IMR-90 (cell line): ENCODE results near the gene LDHA. TPM values are rescaled to one million over a fixed set of nuclear protein-coding genes. Genes with fewer than 3 reads are reported as not detected.

ENCODE experiments used
- ATAC-seq: fragments of 200-7000 bp; cut with Tn5 transposase; 2 replicates; pipeline ENCODE4 v1.9.1; 2020; ENCODE audit warnings: low read depth, mild to moderate bottlenecking, moderate library complexity
- BruUV-seq: library from RNA; stranded (reverse); fragments of 400-500 nt; replicated peaks from 2 replicates; lab custom pipeline; 2021; lab: Mats Ljungman, UMichigan
- CTCF ChIA-PET: fragments of 300-600 bp; formaldehyde crosslinking; extraction: SDS; loops from one replicate; lab custom pipeline; 2021; ENCODE audit warnings: antibody characterized with exemption; lab: Yijun Ruan, JAX
- POLR2A ChIA-PET: fragments of 300-600 bp; sonication (Branson Sonifier 250); formaldehyde crosslinking; loops from one replicate; lab custom pipeline; 2022; ENCODE audit warnings: antibody characterized with exemption; ENCODE audit not compliant: unreplicated experiment; lab: Charles Lee
- DNase-seq: peaks from one replicate; pipeline ENCODE4 v3.0.0; 2013
- H2AFZ ChIP-seq: replicated peaks from 2 replicates; pipeline ENCODE3; 2013; ENCODE audit warnings: low read length, mild to moderate bottlenecking; ENCODE audit not compliant: poor library complexity
- H2AK5ac ChIP-seq: 2 replicates; pipeline ENCODE4 v1.6.1; 2013; ENCODE audit warnings: low read depth, low read length, inconsistent platforms
- H2AK9ac ChIP-seq: replicated peaks from 2 replicates; pipeline ENCODE3; 2013; ENCODE audit warnings: mild to moderate bottlenecking, low read depth, low read length, moderate library complexity; ENCODE audit not compliant: poor library complexity
- H2BK120ac ChIP-seq: 2 replicates; pipeline ENCODE4 v1.6.1; 2013; ENCODE audit warnings: low read depth, low read length, inconsistent platforms
- H2BK15ac ChIP-seq: 3 replicates; pipeline ENCODE4 v1.6.1; 2013; ENCODE audit warnings: low read depth, low read length, inconsistent platforms
- H2BK20ac ChIP-seq: 2 replicates; pipeline ENCODE4 v1.6.1; 2013; ENCODE audit warnings: low read depth, mild to moderate bottlenecking, inconsistent platforms, low read length, moderate library complexity
- H2BK5ac ChIP-seq: 2 replicates; pipeline ENCODE4 v1.6.1; 2013; ENCODE audit warnings: mild to moderate bottlenecking, low read depth, low read length, inconsistent platforms; ENCODE audit not compliant: poor library complexity, severe bottlenecking
- H3K14ac ChIP-seq: replicated peaks from 2 replicates; pipeline ENCODE4 v1.6.1; 2013; ENCODE audit warnings: low read depth, low read length, inconsistent platforms
- H3K18ac ChIP-seq: 2 replicates; pipeline ENCODE4 v1.6.1; 2013; ENCODE audit warnings: low read depth, low read length, control low read depth
- H3K23ac ChIP-seq: 2 replicates; pipeline ENCODE4 v1.6.1; 2013; ENCODE audit warnings: low read depth, low read length, inconsistent platforms
- H3K27ac ChIP-seq: 2 replicates; pipeline ENCODE4 v1.5.1; 2013; ENCODE audit warnings: mild to moderate bottlenecking, control low read depth, low read length; ENCODE audit not compliant: insufficient read depth
- H3K27me3 ChIP-seq: 2 replicates; pipeline ENCODE4 v1.6.1; 2013; ENCODE audit warnings: low read length; ENCODE audit not compliant: control insufficient read depth, insufficient read depth
- H3K36me3 ChIP-seq: 2 replicates; pipeline ENCODE4 v1.6.1; 2013; ENCODE audit warnings: low read length, mixed read lengths; ENCODE audit not compliant: control insufficient read depth, insufficient read depth
- H3K4ac ChIP-seq: 2 replicates; pipeline ENCODE4 v1.6.1; 2013; ENCODE audit warnings: low read depth, low read length, inconsistent platforms
- H3K4me1 ChIP-seq: 2 replicates; pipeline ENCODE4 v1.6.1; 2013; ENCODE audit warnings: low read length, mixed read lengths; ENCODE audit not compliant: control insufficient read depth, insufficient read depth
- H3K4me2 ChIP-seq: 2 replicates; pipeline ENCODE4 v1.6.1; 2013; ENCODE audit warnings: low read depth, mild to moderate bottlenecking, control low read depth, low read length, moderate library complexity
- H3K4me3 ChIP-seq: 2 replicates; pipeline ENCODE4 v1.5.1; 2013; ENCODE audit warnings: low read depth, mild to moderate bottlenecking, control low read depth, low read length, moderate library complexity; ENCODE audit not compliant: insufficient read depth
- H3K56ac ChIP-seq: 2 replicates; pipeline ENCODE4 v1.6.1; 2013; ENCODE audit warnings: low read length, inconsistent platforms; ENCODE audit not compliant: insufficient read depth; ENCODE audit errors: extremely low read depth
- H3K79me1 ChIP-seq, 2 experiments: 2 replicates each; pipeline ENCODE4 v1.6.1; 2013; ENCODE audit warnings: low read length in 2 of 2, inconsistent platforms in 1 of 2, low read depth in 1 of 2
- H3K9ac ChIP-seq: 2 replicates; pipeline ENCODE4 v1.6.1; 2013; ENCODE audit warnings: low read depth, low read length, control low read depth
- H3K9me1 ChIP-seq: 2 replicates; pipeline ENCODE4 v1.6.1; 2013; ENCODE audit warnings: low read length, inconsistent platforms; ENCODE audit not compliant: insufficient read depth
- H3K9me3 ChIP-seq: 2 replicates; pipeline ENCODE4 v1.6.1; 2013; ENCODE audit warnings: low read length; ENCODE audit not compliant: control insufficient read depth, insufficient read depth
- H4K20me1 ChIP-seq: 2 replicates; pipeline ENCODE4 v1.6.1; 2013; ENCODE audit warnings: low read length, inconsistent platforms; ENCODE audit not compliant: insufficient read depth
- H4K5ac ChIP-seq: 2 replicates; pipeline ENCODE4 v1.6.1; 2013; ENCODE audit warnings: mild to moderate bottlenecking, low read depth, low read length, control low read depth
- H4K8ac ChIP-seq, 2 experiments: 2 replicates each; pipeline ENCODE4 v1.6.1; 2013; ENCODE audit warnings: low read depth in 2 of 2, low read length in 2 of 2, control low read depth in 1 of 2, inconsistent platforms in 1 of 2
- H4K91ac ChIP-seq: 2 replicates; pipeline ENCODE4 v1.6.1; 2013; ENCODE audit warnings: low read depth, low read length, inconsistent platforms; ENCODE audit not compliant: insufficient read depth
- BHLHE40 ChIP-seq: fragments of 150-350 bp; IDR thresholded peaks from 2 replicates; pipeline ENCODE4 v1.6.1; 2016; ENCODE audit warnings: mild to moderate bottlenecking, low read depth, low read length
- FOS ChIP-seq: fragments of 150-350 bp; IDR thresholded peaks from 2 replicates; pipeline ENCODE4 v1.6.1; 2016; ENCODE audit warnings: low read depth, low read length
- RCOR1 ChIP-seq: IDR thresholded peaks from 2 replicates; pipeline ENCODE4 v1.6.1; 2012; ENCODE audit warnings: mild to moderate bottlenecking, low read length, improper control_type of control experiment; ENCODE audit not compliant: insufficient replicate concordance
- SMC3 ChIP-seq: fragments of 150-350 bp; IDR thresholded peaks from 2 replicates; pipeline ENCODE4 v1.6.1; 2016; ENCODE audit warnings: low read depth, mild to moderate bottlenecking, antibody characterized with exemption, low read length, moderate library complexity
- WGBS, 2 experiments: methylation state at CpG; one replicate each; pipeline versions ENCODE4 v1.1.5 to v1.1.7; 2013; ENCODE audit warnings: missing lambda C conversion rate in 2 of 2; ENCODE audit not compliant: insufficient read length in 1 of 2; ENCODE audit errors: extremely low coverage in 2 of 2; 5-methylcytosine and 5-hydroxymethylcytosine counted together
- dilution Hi-C: fragments of 300-500 bp; cut with HindIII; formaldehyde crosslinking; loops from one replicate; pipeline ENCODE4 v1.14.3; 2018; ENCODE audit warnings: low sequenced_read_pairs; ENCODE audit not compliant: unreplicated experiment
- in situ Hi-C: fragments of 300-500 bp; cut with MboI; formaldehyde crosslinking; loops from 3 replicates; pipeline ENCODE4 v1.14.3; 2019; ENCODE audit warnings: low sequenced_read_pairs, inconsistent platforms, mixed read lengths
- intact Hi-C: fragments of 100-400 bp; cut with micrococcal nuclease; formaldehyde crosslinking; loops from 2 replicates; pipeline ENCODE4 v1.10.0; 2022
- polyA plus RNA-seq, 3 experiments: library from polyadenylated mRNA; depleted of rRNA; stranded (reverse); fragments of >200 nt; gene quantifications; 2 replicates each; pipeline ENCODE4 v1.2.3, GENCODE V29; 2012; ENCODE audit warnings: low replicate concordance in 1 of 3
- total RNA-seq: library from RNA; depleted of rRNA; stranded (reverse); fragments of >200 nt; gene quantifications from 2 replicates; pipeline ENCODE4 v1.2.3, GENCODE V29; 2012
- TF ChIP-seq, protein P1 (sequence below): fragments of 150-350 bp; IDR thresholded peaks from 2 replicates; pipeline ENCODE4 v1.6.1; 2017; ENCODE audit warnings: mild to moderate bottlenecking, antibody characterized with exemption, low read length, low read depth
- TF ChIP-seq, protein P2 (sequence below): fragments of 150-350 bp; IDR thresholded peaks from 2 replicates; pipeline ENCODE4 v1.6.1; 2016; ENCODE audit warnings: low read depth, mild to moderate bottlenecking, low read length, moderate library complexity, borderline replicate concordance

The LDHA gene
- total and polyA plus RNA-seq, 2 of the 4 experiments (the other 2 are of a cell fraction) = 1,735 to 1,813 TPM

DNA sequence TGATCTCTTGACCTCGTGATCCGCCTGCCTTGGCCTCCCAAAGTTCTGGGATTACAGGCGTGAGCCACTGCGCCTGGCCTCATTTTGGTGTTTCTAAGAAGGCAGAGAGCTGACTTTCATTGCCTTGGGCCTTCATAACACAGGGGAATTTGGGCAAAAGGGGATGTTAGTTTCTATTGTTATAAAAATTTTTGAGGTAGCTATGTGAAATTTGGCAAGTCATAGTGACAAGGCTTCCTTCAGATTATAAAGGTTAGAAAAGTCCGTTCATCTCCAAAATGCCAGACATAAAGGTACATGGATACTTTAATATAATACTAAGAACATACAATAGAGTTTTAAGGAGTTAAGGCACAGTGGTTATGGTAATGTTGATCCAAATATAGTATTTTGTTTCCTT is 35.0 kb downstream of the LDHA start:
- in situ Hi-C loops = no loop called here
- 37% methylated on average over 4 of the region's 5 CpGs; no CpG with 5 or more reads in 1 of the 2 experiments for WGBS, 2 experiments
- Histone ChIP-seq H2AK9ac (no peak overlapping the region), H3K4me2 (no peak overlapping the region), H4K20me1 (no peaks in the 10 kb centered on the region), H2BK5ac (no peak overlapping the region), H4K91ac (no peak overlapping the region), H4K8ac (no peak overlapping the region), H3K23ac (no peak overlapping the region), H3K4me3 (no peak overlapping the region), H3K79me1 (no peaks in the 10 kb centered on the region), H2AK5ac (no peak overlapping the region), H2BK20ac (no peak overlapping the region), H3K9ac (no peak overlapping the region), H3K9me3 (no peaks in the 10 kb centered on the region), H3K56ac (no peak overlapping the region), H3K36me3 (no peaks in the 10 kb centered on the region), H3K14ac (no peak overlapping the region), H3K4me1 (no peaks in the 10 kb centered on the region), H3K27me3 (no peaks in the 10 kb centered on the region), H3K27ac (no peak overlapping the region), H3K18ac (no peak overlapping the region), H2BK15ac (no peak overlapping the region), H3K9me1 (no peaks in the 10 kb centered on the region), H3K4ac (no peak overlapping the region), H2AFZ (no peak overlapping the region), H2BK120ac (no peak overlapping the region), H4K5ac (no peak overlapping the region)
- ATAC-seq (no peak), DNase-seq (no peak)
- no TSS peak for BruUV-seq
- dilution Hi-C loops = no loop called here
- ChIA-PET CTCF (no interaction called here), POLR2A (no interaction called here)
- intact Hi-C loops = no loop called here
- TF ChIP-seq, protein P1, sequence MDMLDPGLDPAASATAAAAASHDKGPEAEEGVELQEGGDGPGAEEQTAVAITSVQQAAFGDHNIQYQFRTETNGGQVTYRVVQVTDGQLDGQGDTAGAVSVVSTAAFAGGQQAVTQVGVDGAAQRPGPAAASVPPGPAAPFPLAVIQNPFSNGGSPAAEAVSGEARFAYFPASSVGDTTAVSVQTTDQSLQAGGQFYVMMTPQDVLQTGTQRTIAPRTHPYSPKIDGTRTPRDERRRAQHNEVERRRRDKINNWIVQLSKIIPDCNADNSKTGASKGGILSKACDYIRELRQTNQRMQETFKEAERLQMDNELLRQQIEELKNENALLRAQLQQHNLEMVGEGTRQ = no peak
- TF ChIP-seq RCOR1 (no peak), FOS (no peak), BHLHE40 (no peak), SMC3 (no peak)
- TF ChIP-seq, protein P2, sequence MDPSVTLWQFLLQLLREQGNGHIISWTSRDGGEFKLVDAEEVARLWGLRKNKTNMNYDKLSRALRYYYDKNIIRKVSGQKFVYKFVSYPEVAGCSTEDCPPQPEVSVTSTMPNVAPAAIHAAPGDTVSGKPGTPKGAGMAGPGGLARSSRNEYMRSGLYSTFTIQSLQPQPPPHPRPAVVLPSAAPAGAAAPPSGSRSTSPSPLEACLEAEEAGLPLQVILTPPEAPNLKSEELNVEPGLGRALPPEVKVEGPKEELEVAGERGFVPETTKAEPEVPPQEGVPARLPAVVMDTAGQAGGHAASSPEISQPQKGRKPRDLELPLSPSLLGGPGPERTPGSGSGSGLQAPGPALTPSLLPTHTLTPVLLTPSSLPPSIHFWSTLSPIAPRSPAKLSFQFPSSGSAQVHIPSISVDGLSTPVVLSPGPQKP = no peak
